K562 (cell line): ENCODE data around the gene BCL2A1. TPM values are rescaled to one million over a fixed set of nuclear protein-coding genes. Genes with fewer than 3 reads are reported as not detected.

Source experiments
- ATAC-seq: fragments of 200-7000 bp; cut with Tn5 transposase; 3 replicates; pipeline ENCODE4 v1.9.1; 2020; ENCODE audit warnings: moderate library complexity
- BruUV-seq: library from RNA; stranded (reverse); fragments of 400-500 nt; replicated peaks from 2 replicates; lab custom pipeline; 2021; lab: Mats Ljungman, UMichigan
- CTCF ChIA-PET: fragments of 300-600 bp; formaldehyde crosslinking; extraction: SDS; loops from one replicate; lab custom pipeline; 2021; ENCODE audit warnings: low intra/inter-chr PET ratio; lab: Yijun Ruan, JAX
- POLR2A ChIA-PET: fragments of 300-600, 350-650 bp; sonication (Branson Sonifier 250); formaldehyde crosslinking; extraction: SDS; loops from one replicate; lab custom pipeline; 2021; ENCODE audit warnings: antibody characterized with exemption, inconsistent platforms; lab: Yijun Ruan, JAX
- DNase-seq, 4 experiments: peaks; one replicate each; pipeline versions ENCODE4 v3.0.0 to v3.0.0-alpha.2; 2011 to 2018; ENCODE audit warnings: low spot score in 3 of 4, mixed read lengths in 3 of 4; ENCODE audit errors: extremely low read depth in 1 of 4
- FAIRE-seq: peaks from 2 replicates; lab custom pipeline; 2011; peaks lifted over from hg19 to GRCh38; lab: Jason Lieb, UNC
- H2AFZ ChIP-seq: 2 replicates; pipeline ENCODE4 v1.6.0; 2011; ENCODE audit warnings: low read depth, low read length, control low read depth, inconsistent platforms
- H3K27ac ChIP-seq: fragments of 200-600 bp; 3 replicates; pipeline ENCODE4 v1.8.0; 2011; ENCODE audit warnings: low read depth, mild to moderate bottlenecking, control low read depth, inconsistent platforms, low read length, moderate library complexity, mixed read lengths; ENCODE audit errors: extremely low read depth
- H3K27me3 ChIP-seq, 2 experiments: fragments of 300-600 bp in 1 of 2; 2 replicates in 1 of 2; 3 replicates in 1 of 2; pipeline versions ENCODE4 v1.6.0 to v1.8.0; 2011; ENCODE audit warnings: inconsistent platforms in 2 of 2, low read length in 2 of 2, mild to moderate bottlenecking in 1 of 2, mixed read lengths in 1 of 2, moderate library complexity in 1 of 2; ENCODE audit not compliant: control insufficient read depth in 2 of 2, insufficient read depth in 2 of 2
- H3K36me3 ChIP-seq: fragments of 300-600 bp; 3 replicates; pipeline ENCODE4 v1.8.0; 2011; ENCODE audit warnings: mild to moderate bottlenecking, low read length, inconsistent platforms; ENCODE audit not compliant: control insufficient read depth, insufficient read depth
- H3K4me1 ChIP-seq, 2 experiments: fragments of 200-600 bp in 1 of 2; replicated peaks in 1 of 2; 2 replicates in 1 of 2; 3 replicates in 1 of 2; pipeline versions ENCODE4 v1.5.1 to v1.8.0; 2011; ENCODE audit warnings: inconsistent platforms in 2 of 2, low read length in 2 of 2, mild to moderate bottlenecking in 1 of 2, mixed read lengths in 1 of 2, moderate library complexity in 1 of 2; ENCODE audit not compliant: control insufficient read depth in 2 of 2, insufficient read depth in 2 of 2
- H3K4me2 ChIP-seq: 2 replicates; pipeline ENCODE4 v1.6.1; 2011; ENCODE audit warnings: low read length, control low read depth, inconsistent platforms, mixed read lengths; ENCODE audit not compliant: insufficient read depth
- H3K4me3 ChIP-seq: fragments of 200-600 bp; sonication (generic), shearing (Covaris generic); 2 replicates; pipeline ENCODE4 v1.5.1; 2016; ENCODE audit warnings: control low read depth, inconsistent platforms
- H3K79me2 ChIP-seq: fragments of 200-600 bp; 3 replicates; pipeline ENCODE4 v1.8.0; 2011; ENCODE audit warnings: low read length, inconsistent platforms; ENCODE audit not compliant: control insufficient read depth, insufficient read depth
- H3K9ac ChIP-seq, 2 experiments: 2 replicates each; pipeline versions ENCODE4 v1.6.0 to v1.6.1; 2011; ENCODE audit warnings: low read depth in 2 of 2, low read length in 2 of 2, control low read depth in 1 of 2, inconsistent platforms in 1 of 2, mild to moderate bottlenecking in 1 of 2, mixed read lengths in 1 of 2; ENCODE audit not compliant: insufficient read depth in 1 of 2
- H3K9me1 ChIP-seq: one replicate; pipeline ENCODE4 v1.6.0; 2011; ENCODE audit warnings: inconsistent platforms, mild to moderate bottlenecking, low read length, moderate library complexity; ENCODE audit not compliant: control insufficient read depth, insufficient read depth
- H3K9me3 ChIP-seq: replicated peaks from 2 replicates; pipeline ENCODE4 v1.5.1; 2011; ENCODE audit warnings: low read depth, low read length, inconsistent platforms; ENCODE audit not compliant: control insufficient read depth, insufficient read depth
- H4K20me1 ChIP-seq: replicated peaks from 2 replicates; pipeline ENCODE4 v1.6.1; 2011; ENCODE audit warnings: low read length, inconsistent platforms, mixed read lengths; ENCODE audit not compliant: control insufficient read depth, insufficient read depth
- ARNT ChIP-seq, 2 experiments: fragments of 450-650 bp; IDR thresholded peaks; 2 replicates each; pipeline ENCODE4 v1.6.1; 2016; ENCODE audit warnings: mild to moderate bottlenecking in 1 of 2
- SOX6 ChIP-seq: fragments of 450-650 bp; IDR thresholded peaks from 2 replicates; pipeline ENCODE4 v1.6.1; 2014; ENCODE audit warnings: mild to moderate bottlenecking
- ZNF584 ChIP-seq: fragments of 200-800 bp; sonication (Bioruptor generic); IDR thresholded peaks from 2 replicates; pipeline ENCODE4 v1.6.1; 2016; ENCODE audit warnings: low read depth, mild to moderate bottlenecking, missing genetic modification characterization, missing compliant biosample characterization
- WGBS: fragments of 100-300 bp; shearing (Covaris generic); methylation state at CpG from one replicate; pipeline ENCODE4 v1.1.6; 2016; ENCODE audit warnings: low coverage, mixed read lengths; ENCODE audit not compliant: insufficient coverage; ENCODE audit errors: missing lambda C conversion rate; 5-methylcytosine and 5-hydroxymethylcytosine counted together
- in situ Hi-C: fragments of 300-500 bp; cut with MboI; formaldehyde crosslinking; loops from 4 replicates; pipeline ENCODE4 v1.15.0; 2018; ENCODE audit warnings: inconsistent platforms, mixed read lengths
- intact Hi-C: fragments of 100-400 bp; cut with micrococcal nuclease; formaldehyde crosslinking; loops from 2 replicates; pipeline ENCODE4 v1.14.2; 2022
- polyA plus RNA-seq, 8 experiments: library from polyadenylated mRNA; depleted of rRNA in 4 of 8; stranded (reverse) in 5 of 8; unstranded in 3 of 8; fragments of >200 nt; fragmentation: Nextera tagmentation in 2 of 8; fragmentation: Illumina TruSeq in 1 of 8; extraction: Ambion mirVana in 2 of 8; extraction: Trizol in 1 of 8; gene quantifications; 2 replicates each; pipeline versions ENCODE4 v1.2.1 to v1.2.3, GENCODE V29; 2011 to 2014; ENCODE audit warnings: inconsistent platforms in 1 of 8, missing spikeins in 1 of 8
- total RNA-seq, 7 experiments: library from RNA; depleted of rRNA in 6 of 7; stranded (reverse); fragments of >200 nt in 6 of 7; fragmentation: Illumina TruSeq in 2 of 7; extraction: Trizol in 2 of 7; gene quantifications; 2 replicates each; pipeline versions ENCODE4 v1.2.1 to v1.2.3, GENCODE V29; 2011 to 2021; ENCODE audit warnings: low replicate concordance in 1 of 7
- TF ChIP-seq, protein P1 (sequence below), 3 experiments: fragments of 200-800 bp in 1 of 3; sonication (Bioruptor generic) in 1 of 3; sonication (generic) in 1 of 3; formaldehyde crosslinking in 1 of 3; IDR thresholded peaks; 2 replicates each; pipeline versions ENCODE4 v1.6.1 to v1.8.0; 2016 to 2022; ENCODE audit warnings: mild to moderate bottlenecking in 2 of 3, missing compliant biosample characterization in 2 of 3, missing genetic modification characterization in 2 of 3, missing genetic modification reagents in 1 of 3

BCL2A1 gene
- total and polyA plus RNA-seq, 9 of the 15 experiments (the other 6 are each of a cell fraction or from before 2014, with no cell fraction given), result 0.11 to 1.2 (median 0.25) TPM; not detected in 4

DNA sequence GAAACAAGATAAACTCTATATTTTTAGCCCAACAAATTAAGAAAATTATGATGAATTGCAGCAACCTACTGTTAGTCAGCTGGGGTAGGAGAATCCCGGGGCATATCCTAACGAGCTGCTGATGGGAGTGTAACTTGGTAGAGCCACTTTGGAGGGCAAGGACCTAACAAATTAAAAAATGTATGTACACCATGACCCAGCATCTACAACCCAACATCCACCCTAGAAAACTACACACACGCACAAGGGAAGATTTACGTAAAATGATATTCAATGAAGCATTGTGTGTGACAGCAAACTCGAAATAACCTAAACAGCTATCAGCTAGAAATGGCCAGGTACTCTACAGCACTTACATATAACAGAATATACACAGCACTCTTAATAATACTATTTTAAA, 1.9 kb downstream of the BCL2A1 start:
- ChIA-PET POLR2A (interaction anchor here (2.0 kb wide), 1 partner anchor 9 kb away, joined by 9 read pairs; no protein-coding TSS in a partner anchor), CTCF (no interaction called here)
- Histone ChIP-seq H3K9me1 (no peaks in the 10 kb centered on the region), H3K4me2 (no peak overlapping the region), H3K9ac (no peak overlapping the region), H2AFZ (peak overlapping the region; percentile 40; the same call in 1 of the 2 replicates), H3K27me3 (no peaks in the 10 kb centered on the region), H3K9me3 (no peaks in the 10 kb centered on the region), H4K20me1 (no peaks in the 10 kb centered on the region), H3K4me3 (no peak overlapping the region), H3K27ac (no peak overlapping the region), H3K79me2 (no peaks in the 10 kb centered on the region), H3K36me3 (no peaks in the 10 kb centered on the region), H3K4me1 (peaks cover 3 to 29% of the 10 kb centered on the region in 2 experiments; a peak in 4 of 5 replicates)
- intact Hi-C loops, result no loop called here
- no peak for FAIRE-seq
- no TSS peak for BruUV-seq
- no peak for ATAC-seq
- TF ChIP-seq, protein P1, sequence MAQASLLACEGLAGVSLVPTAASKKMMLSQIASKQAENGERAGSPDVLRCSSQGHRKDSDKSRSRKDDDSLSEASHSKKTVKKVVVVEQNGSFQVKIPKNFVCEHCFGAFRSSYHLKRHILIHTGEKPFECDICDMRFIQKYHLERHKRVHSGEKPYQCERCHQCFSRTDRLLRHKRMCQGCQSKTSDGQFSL (CRISPR knock-in tag; IDR thresholded peaks at IDR 0.05), result no peak
- TF ChIP-seq, protein P1 (tag; IDR thresholded peaks at IDR 0.05), result no peak
- no peak for TF ChIP-seq ARNT (IDR thresholded peaks at IDR 0.05)
- no peak for TF ChIP-seq ZNF584 (CRISPR knock-in tag)
- no peak for TF ChIP-seq SOX6
- in situ Hi-C loops, result no loop called here
- 67% methylated on average over 5 of the region's 5 CpGs for WGBS
- DNase-seq, result no peak
